ENCODE measurements around the gene GPSM1. TPM values are rescaled to one million over a fixed set of nuclear protein-coding genes. Genes with fewer than 3 reads are reported as not detected.

Gene GPSM1
- total and polyA plus RNA-seq, 9 of the 15 experiments (the other 6 are each of a cell fraction or from before 2014, with no cell fraction given), result 0.04 to 14.2 (median 3.1) TPM

- Histone ChIP-seq H3K4me3 (no peak overlapping the region), H3K9me3 (replicated peaks; ENCODE audit: control insufficient read depth, insufficient read depth, low read depth, low read length) (no peaks in the 10 kb centered on the region), H3K9ac (ENCODE audit: insufficient read depth in 1 of 2, low read depth in 2 of 2, low read length in 2 of 2) (peak overlapping the region in 1 of 2 experiments; percentile 56; a peak in 2 of 4 replicates), H3K4me1 (replicated peaks in 1 of 2; ENCODE audit: control insufficient read depth in 2 of 2, insufficient read depth in 2 of 2, low read length in 2 of 2) (peaks cover 0 to 92% of the 10 kb centered on the region in 2 experiments; a peak in 4 of 5 replicates), H3K27me3 (ENCODE audit: control insufficient read depth in 2 of 2, insufficient read depth in 2 of 2, low read length in 2 of 2) (no peaks in the 10 kb centered on the region), H3K27ac (ENCODE audit: extremely low read depth, low read depth, low read length) (no peak overlapping the region), H3K79me2 (ENCODE audit: control insufficient read depth, insufficient read depth, low read length) (no peaks in the 10 kb centered on the region), H3K9me1 (ENCODE audit: control insufficient read depth, insufficient read depth, low read length) (no peaks in the 10 kb centered on the region), H3K4me2 (ENCODE audit: insufficient read depth, low read length) (no peak overlapping the region), H4K20me1 (replicated peaks; ENCODE audit: control insufficient read depth, insufficient read depth, low read length) (no peaks in the 10 kb centered on the region; the same call in 1 of the 2 replicates), H3K36me3 (ENCODE audit: control insufficient read depth, insufficient read depth, low read length) (no peaks in the 10 kb centered on the region), H2AFZ (ENCODE audit: low read depth, low read length) (no peak overlapping the region)
- CTCF ChIA-PET (ENCODE audit: low intra/inter-chr PET ratio), result interaction anchor here (1.1 kb wide), 1 partner anchor 8 kb away, joined by 3 read pairs; no protein-coding TSS in a partner anchor
- intact Hi-C loops (cut with micrococcal nuclease), result no loop called here
- FAIRE-seq (no peak), DNase-seq (ENCODE audit: extremely low read depth in 1 of 4, low spot score in 3 of 4) (peak in 2 of 4 experiments; percentile 32 to 37), ATAC-seq (peak; percentile 28)
- in situ Hi-C loops (cut with MboI), result no loop called here
- no TSS peak for BruUV-seq (replicated peaks)
- WGBS (ENCODE audit: insufficient coverage, low coverage, missing lambda C conversion rate), result 45% methylated on average over 12 of the region's 13 CpGs
- POLR2A ChIA-PET, result interaction anchor here (0.6 to 1.9 kb wide), 4 partner anchors 9 to 374 kb away, joined by 3 to 9 read pairs (median 3); partner anchors contain the start of gene DNLZ
- TF ChIP-seq ZHX1 (conservative IDR thresholded peaks at IDR 0.05; ENCODE audit: low read length) (no peak), CSDE1 (IDR thresholded peaks at IDR 0.05) (no peak), IRF1 (CRISPR knock-in tag; IDR thresholded peaks at IDR 0.05; ENCODE audit: borderline replicate concordance) (no peak), ZNF280B (CRISPR knock-in tag; IDR thresholded peaks at IDR 0.05) (no peak), ZFX (CRISPR knock-in tag; IDR thresholded peaks at IDR 0.05) (peak; percentile 35; the same call in 1 of the 2 replicates), VEZF1 (CRISPR knock-in tag; IDR thresholded peaks at IDR 0.05) (peak; percentile 30; the same call in 1 of the 2 replicates), RERE (CRISPR knock-in tag; IDR thresholded peaks at IDR 0.05; ENCODE audit: borderline replicate concordance) (no peak), ZBED1 (IDR thresholded peaks at IDR 0.05) (no peak)
Measured at GRCh38 chr9:136353757-136354488, 26.6 kb downstream of the GPSM1 start.

Measured in K562 (cell line).